Fibroblast of lung (primary cell): ENCODE results near the gene ZNF728. TPM values are rescaled to one million over a fixed set of nuclear protein-coding genes. Genes with fewer than 3 reads are reported as not detected.
"Not testable (repeated sequence)": the region's sequence is repeated elsewhere in the genome, so short reads cannot be mapped to it uniquely, and the experiment has no call there.

Source experiments
- DNase-seq, 2 donors: peaks; one replicate each; pipeline versions ENCODE4 v3.0.0 to v3.0.0-alpha.2; 2010; ENCODE audit warnings: low read depth in 2 of 2
- H2AFZ ChIP-seq: 2 replicates; pipeline ENCODE4 v1.5.1; 2012; ENCODE audit warnings: low read length, control low read depth, inconsistent platforms
- H3K27ac ChIP-seq: 2 replicates; pipeline ENCODE4 v1.5.1; 2011; ENCODE audit warnings: low read length, control low read depth; ENCODE audit not compliant: insufficient read depth
- H3K27me3 ChIP-seq: 2 replicates; pipeline ENCODE4 v1.5.1; 2011; ENCODE audit warnings: mild to moderate bottlenecking, low read length; ENCODE audit not compliant: control insufficient read depth, insufficient read depth
- H3K36me3 ChIP-seq: 2 replicates; pipeline ENCODE4 v1.5.1; 2011; ENCODE audit warnings: low read length; ENCODE audit not compliant: control insufficient read depth, insufficient read depth
- H3K4me1 ChIP-seq: 2 replicates; pipeline ENCODE4 v1.5.1; 2011; ENCODE audit warnings: low read length; ENCODE audit not compliant: control insufficient read depth, insufficient read depth; ENCODE audit errors: extremely low read depth
- H3K4me2 ChIP-seq: 2 replicates; pipeline ENCODE4 v1.5.1; 2011; ENCODE audit warnings: low read length, control low read depth; ENCODE audit not compliant: insufficient read depth; ENCODE audit errors: extremely low read depth
- H3K4me3 ChIP-seq, 4 experiments: fragments of 200-600 bp in 1 of 4; sonication (generic) in 1 of 4; replicated peaks in 1 of 4; 2 replicates each; pipeline ENCODE4 v1.5.1; 2011 to 2016; ENCODE audit warnings: low read length in 4 of 4, low read depth in 3 of 4, mild to moderate bottlenecking in 3 of 4, control low read depth in 2 of 4, inconsistent platforms in 1 of 4, mixed read lengths in 1 of 4; ENCODE audit not compliant: insufficient read depth in 1 of 4; ENCODE audit errors: control extremely low read depth in 1 of 4
- H3K79me2 ChIP-seq: 2 replicates; pipeline ENCODE4 v1.5.1; 2012; ENCODE audit warnings: mild to moderate bottlenecking, low read length, inconsistent platforms; ENCODE audit not compliant: control insufficient read depth, insufficient read depth
- H3K9ac ChIP-seq: 2 replicates; pipeline ENCODE4 v1.5.1; 2011; ENCODE audit warnings: mild to moderate bottlenecking, low read length, control low read depth; ENCODE audit not compliant: insufficient read depth
- H3K9me3 ChIP-seq: 2 replicates; pipeline ENCODE4 v1.5.1; 2012; ENCODE audit warnings: low read depth, low read length; ENCODE audit not compliant: control insufficient read depth, insufficient read depth
- H4K20me1 ChIP-seq: 2 replicates; pipeline ENCODE4 v1.5.1; 2011; ENCODE audit warnings: low read length; ENCODE audit not compliant: control insufficient read depth, insufficient read depth; ENCODE audit errors: extremely low read depth
- EZH2 ChIP-seq: IDR thresholded peaks from 2 replicates; pipeline ENCODE4 v1.5.1; 2012; ENCODE audit warnings: low read length, control low read depth, mild to moderate bottlenecking; ENCODE audit errors: missing control alignments
- polyA plus RNA-seq, 2 donors: library from polyadenylated mRNA; depleted of rRNA in 1 of 2; stranded (reverse) in 1 of 2; unstranded in 1 of 2; fragments of >200 nt; gene quantifications; 2 replicates each; pipeline ENCODE4 v1.2.1, GENCODE V29; 2011 to 2012; ENCODE audit warnings: missing spikeins in 1 of 2
- total RNA-seq: library from RNA; depleted of rRNA; stranded (reverse); fragments of >200 nt; gene quantifications from 2 replicates; pipeline ENCODE4 v1.2.1, GENCODE V29; 2014
- TF ChIP-seq, protein P1 (sequence below), 2 donors: IDR thresholded peaks in 1 of 2; conservative IDR thresholded peaks in 1 of 2; 1 replicate in 1 of 2; 2 replicates in 1 of 2; pipeline ENCODE4 v1.5.1; 2011 to 2012; ENCODE audit warnings: low read length in 2 of 2, control low read depth in 1 of 2, inconsistent platforms in 1 of 2, low read depth in 1 of 2, mild to moderate bottlenecking in 1 of 2

ZNF728 gene
- total and polyA plus RNA-seq, 2 donors (not counting 1 experiment from before 2014, with no cell fraction given) = 1.8 TPM; not detected in 1

DNA sequence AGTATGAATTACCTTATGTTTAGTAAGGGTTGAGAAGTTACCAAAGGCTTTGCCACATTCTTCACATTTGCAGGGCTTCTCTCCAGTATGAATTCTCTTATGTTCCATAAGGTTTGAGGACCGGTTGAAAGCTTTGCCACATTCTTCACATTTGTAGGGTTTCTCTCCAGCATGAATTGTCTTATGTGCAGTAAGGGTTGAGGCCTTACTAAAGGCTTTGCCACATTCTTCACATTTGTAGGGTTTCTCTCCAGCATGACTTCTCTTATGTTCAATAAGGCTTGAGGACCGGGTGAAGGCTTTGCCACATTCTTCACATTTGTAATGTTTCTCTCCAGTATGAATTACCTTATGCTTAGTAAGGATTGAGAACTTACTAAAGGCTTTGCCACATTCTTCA lies 26.7 kb downstream of the ZNF728 start:
- no peaks in the 10 kb centered on the region for H3K4me1 ChIP-seq
- no peak for DNase-seq
- no peaks in the 10 kb centered on the region for H3K79me2 ChIP-seq
- TF ChIP-seq, protein P1, sequence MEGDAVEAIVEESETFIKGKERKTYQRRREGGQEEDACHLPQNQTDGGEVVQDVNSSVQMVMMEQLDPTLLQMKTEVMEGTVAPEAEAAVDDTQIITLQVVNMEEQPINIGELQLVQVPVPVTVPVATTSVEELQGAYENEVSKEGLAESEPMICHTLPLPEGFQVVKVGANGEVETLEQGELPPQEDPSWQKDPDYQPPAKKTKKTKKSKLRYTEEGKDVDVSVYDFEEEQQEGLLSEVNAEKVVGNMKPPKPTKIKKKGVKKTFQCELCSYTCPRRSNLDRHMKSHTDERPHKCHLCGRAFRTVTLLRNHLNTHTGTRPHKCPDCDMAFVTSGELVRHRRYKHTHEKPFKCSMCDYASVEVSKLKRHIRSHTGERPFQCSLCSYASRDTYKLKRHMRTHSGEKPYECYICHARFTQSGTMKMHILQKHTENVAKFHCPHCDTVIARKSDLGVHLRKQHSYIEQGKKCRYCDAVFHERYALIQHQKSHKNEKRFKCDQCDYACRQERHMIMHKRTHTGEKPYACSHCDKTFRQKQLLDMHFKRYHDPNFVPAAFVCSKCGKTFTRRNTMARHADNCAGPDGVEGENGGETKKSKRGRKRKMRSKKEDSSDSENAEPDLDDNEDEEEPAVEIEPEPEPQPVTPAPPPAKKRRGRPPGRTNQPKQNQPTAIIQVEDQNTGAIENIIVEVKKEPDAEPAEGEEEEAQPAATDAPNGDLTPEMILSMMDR (conservative IDR thresholded peaks at IDR 0.05 in 1 of 2, IDR thresholded peaks at IDR 0.05 in 1 of 2; ENCODE audit: low read depth in 1 of 2, low read length in 2 of 2) = no peak
- no peak for TF ChIP-seq EZH2
- H3K36me3 ChIP-seq = no peaks in the 10 kb centered on the region
- no peaks in the 10 kb centered on the region for H3K27me3 ChIP-seq
- H3K4me3 ChIP-seq = no peak overlapping the region
- H3K27ac ChIP-seq = no peak overlapping the region
- no peak overlapping the region for H2AFZ ChIP-seq
- no peak overlapping the region for H3K4me2 ChIP-seq
- no peaks in the 10 kb centered on the region for H3K9me3 ChIP-seq
- H4K20me1 ChIP-seq = no peaks in the 10 kb centered on the region
- no peak overlapping the region for H3K9ac ChIP-seq

DNA sequence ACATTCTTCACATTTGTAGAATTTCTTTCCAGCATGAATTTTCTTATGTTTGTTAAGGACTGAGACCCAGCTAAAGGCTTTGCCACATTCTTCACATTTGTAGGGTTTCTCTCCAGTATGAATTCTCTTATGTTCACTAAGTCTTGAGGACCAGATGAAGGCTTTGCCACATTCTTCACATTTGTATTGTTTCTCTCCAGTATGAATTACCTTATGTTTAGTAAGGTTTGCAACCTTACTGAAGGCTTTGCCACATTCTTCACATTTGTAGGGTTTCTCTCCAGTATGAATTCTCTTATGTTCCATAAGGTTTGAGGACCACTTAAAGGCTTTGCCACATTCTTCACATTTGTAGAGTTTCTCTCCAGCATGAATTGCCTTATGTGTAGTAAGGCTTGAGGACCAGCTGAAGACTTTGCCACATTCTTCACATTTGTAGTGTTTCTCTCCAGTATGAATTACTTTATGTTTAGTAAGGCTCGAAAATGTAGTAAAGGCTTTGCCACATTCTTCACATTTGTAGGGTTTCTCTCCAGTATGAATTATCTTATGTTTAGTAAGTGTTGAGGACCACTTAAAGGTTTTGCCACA lies 27.3 kb downstream of the ZNF728 start:
- not testable (repeated sequence) for H3K36me3 ChIP-seq, H2AFZ ChIP-seq, H3K9ac ChIP-seq, H3K27ac ChIP-seq, DNase-seq, H3K27me3 ChIP-seq, H3K4me2 ChIP-seq, H3K4me1 ChIP-seq, H3K79me2 ChIP-seq, H3K4me3 ChIP-seq, H4K20me1 ChIP-seq, H3K9me3 ChIP-seq

DNA sequence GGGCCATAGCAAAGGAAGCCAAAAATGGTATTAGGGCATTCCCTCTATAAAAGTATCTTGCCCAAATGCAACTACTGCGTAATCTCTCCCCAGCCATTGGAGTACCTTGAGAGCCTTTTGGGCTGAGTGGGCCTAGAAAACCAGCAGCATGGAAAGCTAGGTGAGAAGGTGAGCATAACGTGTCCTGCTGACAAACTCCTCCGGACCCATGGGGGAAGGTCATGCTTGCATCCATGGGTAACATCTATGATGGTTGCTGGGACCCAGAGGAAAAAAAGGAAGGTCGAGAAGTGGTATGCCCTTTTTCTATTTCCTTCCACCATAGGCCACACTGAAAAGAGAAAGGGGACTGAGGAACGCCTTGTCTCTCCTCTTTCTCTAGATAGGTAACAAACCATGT lies 57.4 kb downstream of the ZNF728 start:
- no peaks in the 10 kb centered on the region for H3K27me3 ChIP-seq

More for the DNA sequence above, 57.4 kb downstream of the ZNF728 start:
- TF ChIP-seq, protein P1 (conservative IDR thresholded peaks at IDR 0.05 in 1 of 2, IDR thresholded peaks at IDR 0.05 in 1 of 2; ENCODE audit: low read depth in 1 of 2, low read length in 2 of 2) = no peak
- TF ChIP-seq EZH2 = no peak
- Histone ChIP-seq H2AFZ (no peak overlapping the region), H3K4me3 (no peak overlapping the region), H3K9ac (no peak overlapping the region), H3K36me3 (no peaks in the 10 kb centered on the region), H4K20me1 (no peaks in the 10 kb centered on the region), H3K9me3 (no peaks in the 10 kb centered on the region), H3K27ac (no peak overlapping the region), H3K4me1 (no peaks in the 10 kb centered on the region), H3K4me2 (no peak overlapping the region), H3K79me2 (no peaks in the 10 kb centered on the region)
- DNase-seq = peak; percentile 23 to 38
